Measurements from ENCODE around the gene BCL2L14.

The BCL2L14 gene

GRCh38 chr12:12056951-12057350 lies 13.8 kb upstream of the BCL2L14 start:
- no peaks in the 10 kb centered on the region for H3K79me2 ChIP-seq (ENCODE audit: control insufficient read depth, low read length)
- H3K4me3 ChIP-seq (ENCODE audit: low read length), result no peak overlapping the region
- no peaks in the 10 kb centered on the region for H3K36me3 ChIP-seq (ENCODE audit: control insufficient read depth, low read length)
- no peaks in the 10 kb centered on the region for H3K4me1 ChIP-seq (ENCODE audit: control insufficient read depth, low read length)
- no peak for TF ChIP-seq EZH2phosphoT487 (IDR thresholded peaks at IDR 0.05; ENCODE audit: borderline replicate concordance, low read length)
- TF ChIP-seq CTCF (IDR thresholded peaks at IDR 0.05; ENCODE audit: low read depth, low read length, poor library complexity, severe bottlenecking), result no peak
- no peak overlapping the region for H3K4me2 ChIP-seq (ENCODE audit: low read length)
- H3K27me3 ChIP-seq (ENCODE audit: control insufficient read depth, low read length), result no peaks in the 10 kb centered on the region
- no peaks in the 10 kb centered on the region for H3K9me2 ChIP-seq (replicated peaks; ENCODE audit: control insufficient read depth, low read length)
- no peaks in the 10 kb centered on the region for H4K20me1 ChIP-seq (ENCODE audit: control insufficient read depth, insufficient read depth, low read depth, low read length)
- H3K9me3 ChIP-seq (ENCODE audit: control insufficient read depth, insufficient read depth, low read length), result no peaks in the 10 kb centered on the region
- no peak overlapping the region for H3K27ac ChIP-seq (ENCODE audit: low read depth, low read length)
- no peaks in the 10 kb centered on the region for H3F3A ChIP-seq (ENCODE audit: control insufficient read depth, insufficient read depth)

- Histone ChIP-seq H3K9me3 (ENCODE audit: control insufficient read depth, insufficient read depth, low read length) (no peaks in the 10 kb centered on the region), H3K79me2 (ENCODE audit: control insufficient read depth, low read length) (no peaks in the 10 kb centered on the region), H3K4me1 (ENCODE audit: control insufficient read depth, low read length) (no peaks in the 10 kb centered on the region), H3K36me3 (ENCODE audit: control insufficient read depth, low read length) (no peaks in the 10 kb centered on the region), H3K4me3 (ENCODE audit: low read length) (no peak overlapping the region), H3K27me3 (ENCODE audit: control insufficient read depth, low read length) (peaks cover 4% of the 10 kb centered on the region; the same call in 1 of the 2 replicates), H3F3A (ENCODE audit: control insufficient read depth, insufficient read depth) (no peaks in the 10 kb centered on the region), H4K20me1 (ENCODE audit: control insufficient read depth, insufficient read depth, low read depth, low read length) (no peaks in the 10 kb centered on the region), H3K27ac (ENCODE audit: low read depth, low read length) (no peak overlapping the region), H3K4me2 (ENCODE audit: low read length) (no peak overlapping the region), H3K9me2 (replicated peaks; ENCODE audit: control insufficient read depth, low read length) (no peaks in the 10 kb centered on the region)
- TF ChIP-seq EZH2phosphoT487 (IDR thresholded peaks at IDR 0.05; ENCODE audit: borderline replicate concordance, low read length), result no peak
- no peak for TF ChIP-seq CTCF (IDR thresholded peaks at IDR 0.05; ENCODE audit: low read depth, low read length, poor library complexity, severe bottlenecking)
These were observed 6.1 kb upstream of the BCL2L14 start for GRCh38 chr12:12064596-12064995.

- no peaks in the 10 kb centered on the region for H3K79me2 ChIP-seq (ENCODE audit: control insufficient read depth, low read length)
- TF ChIP-seq CTCF (IDR thresholded peaks at IDR 0.05; ENCODE audit: low read depth, low read length, poor library complexity, severe bottlenecking) (no peak), EZH2phosphoT487 (IDR thresholded peaks at IDR 0.05; ENCODE audit: borderline replicate concordance, low read length) (no peak)
- H4K20me1 ChIP-seq (ENCODE audit: control insufficient read depth, insufficient read depth, low read depth, low read length), result no peaks in the 10 kb centered on the region
- H3K27ac ChIP-seq (ENCODE audit: low read depth, low read length), result no peak overlapping the region
- no peak overlapping the region for H3K4me2 ChIP-seq (ENCODE audit: low read length)
- H3K9me2 ChIP-seq (replicated peaks; ENCODE audit: control insufficient read depth, low read length), result no peaks in the 10 kb centered on the region
- H3K27me3 ChIP-seq (ENCODE audit: control insufficient read depth, low read length), result peaks cover 29% of the 10 kb centered on the region
- H3K36me3 ChIP-seq (ENCODE audit: control insufficient read depth, low read length), result no peaks in the 10 kb centered on the region
- peaks cover 8% of the 10 kb centered on the region; the same call in 1 of the 2 replicates for H3K4me1 ChIP-seq (ENCODE audit: control insufficient read depth, low read length)
- H3F3A ChIP-seq (ENCODE audit: control insufficient read depth, insufficient read depth), result no peaks in the 10 kb centered on the region
- H3K4me3 ChIP-seq (ENCODE audit: low read length), result no peak overlapping the region
- H3K9me3 ChIP-seq (ENCODE audit: control insufficient read depth, insufficient read depth, low read length), result no peaks in the 10 kb centered on the region
These were observed 2.0 kb upstream of the BCL2L14 start for GRCh38 chr12:12068751-12069150.

Data from DOHH2 (cell line).